Activated B cell treated with CpG ODN at 0.5 μM for 24 hours (primary cell): ENCODE measurements around the gene SEMA3C. TPM values are rescaled to one million over a fixed set of nuclear protein-coding genes. Genes with fewer than 3 reads are reported as not detected.

Experiments used
- ATAC-seq: fragments of 200-7000 bp; cut with Tn5 transposase; one replicate; pipeline ENCODE4 v1.10.0; 2021; ENCODE audit warnings: low read depth, mild to moderate bottlenecking, moderate library complexity
- CTCF ChIA-PET: fragments of 350-600 bp; sonication (Branson Sonifier 250); formaldehyde crosslinking; loops from one replicate; lab custom pipeline; 2021; ENCODE audit warnings: antibody characterized with exemption; lab: Charles Lee
- POLR2A ChIA-PET: fragments of 350-600 bp; sonication (Branson Sonifier 250); formaldehyde crosslinking; loops from one replicate; lab custom pipeline; 2021; ENCODE audit warnings: antibody characterized with exemption; lab: Charles Lee
- DNase-seq: peaks from one replicate; pipeline ENCODE4 v3.0.0; 2022
- H3K27ac Mint-ChIP-seq: one replicate; pipeline ENCODE4 v1.8.0; 2020; ENCODE audit warnings: mixed read lengths
- H3K27me3 Mint-ChIP-seq: one replicate; pipeline ENCODE4 v1.8.0; 2021; ENCODE audit warnings: mixed read lengths
- H3K36me3 Mint-ChIP-seq: one replicate; pipeline ENCODE4 v1.8.0; 2021; ENCODE audit warnings: low read depth, mixed read lengths
- H3K4me1 Mint-ChIP-seq: one replicate; pipeline ENCODE4 v1.8.0; 2021; ENCODE audit warnings: mixed read lengths
- H3K4me3 Mint-ChIP-seq: one replicate; pipeline ENCODE4 v1.8.0; 2020; ENCODE audit warnings: mild to moderate bottlenecking, mixed read lengths
- H3K9me3 Mint-ChIP-seq: one replicate; pipeline ENCODE4 v1.8.0; 2020; ENCODE audit warnings: mixed read lengths
- CTCF ChIP-seq: fragments of 200-600 bp; IDR thresholded peaks from one replicate; pipeline ENCODE4 v1.8.0; 2022; ENCODE audit warnings: antibody characterized with exemption, mild to moderate bottlenecking
- intact Hi-C: fragments of 100-400 bp; cut with micrococcal nuclease; formaldehyde crosslinking; loops from one replicate; pipeline ENCODE4 v1.15.1; 2024
- total RNA-seq: library from RNA; stranded (reverse); gene quantifications from 2 replicates; pipeline ENCODE4 v1.2.3, GENCODE V29; 2022

SEMA3C gene
- total RNA-seq, 1 donor from 2014 or later = not detected

DNA sequence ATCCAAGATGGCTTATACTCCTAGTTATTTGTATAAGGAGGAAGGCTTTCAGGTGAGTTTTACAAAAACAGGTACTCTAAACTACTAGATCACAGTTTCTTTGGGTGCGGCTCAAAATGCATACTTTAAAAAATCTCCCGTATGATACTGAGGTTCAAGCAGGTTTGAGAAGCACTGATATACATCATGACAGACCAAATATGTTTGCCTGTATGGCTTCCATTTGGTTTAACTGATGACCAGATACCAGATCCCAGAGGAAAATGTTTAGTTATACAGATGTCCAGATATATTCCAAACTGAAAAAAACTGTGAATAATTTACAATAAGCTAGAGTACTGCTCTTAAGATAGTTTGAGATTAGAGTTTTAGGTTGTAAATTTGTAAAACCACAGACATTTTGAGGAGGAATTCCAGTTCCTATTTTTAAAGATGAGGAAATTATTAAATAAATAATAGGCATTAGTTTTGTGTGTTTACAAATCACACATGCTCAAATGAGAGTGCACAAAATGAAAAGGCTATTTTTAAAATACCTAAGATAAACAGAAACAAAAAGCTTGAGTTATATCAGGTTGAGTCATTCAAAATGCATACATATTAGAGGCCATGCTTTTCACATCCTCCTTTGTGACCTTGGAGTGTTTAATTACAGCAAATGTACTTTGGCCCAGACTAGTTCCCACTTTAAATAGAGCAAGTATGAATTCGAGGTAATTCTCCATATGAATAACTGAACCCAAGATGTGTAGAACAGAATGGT is 60.5 kb downstream of the SEMA3C start:
- H3K4me1 Mint-ChIP-seq = no peaks in the 10 kb centered on the region
- H3K27me3 Mint-ChIP-seq = no peaks in the 10 kb centered on the region
- CTCF ChIA-PET = no interaction called here
- ATAC-seq (no peak), DNase-seq (no peak)
- intact Hi-C loops = no loop called here
- no peak for TF ChIP-seq CTCF
- POLR2A ChIA-PET = no interaction called here
- peaks cover 2% of the 10 kb centered on the region for H3K9me3 Mint-ChIP-seq
- no peaks in the 10 kb centered on the region for H3K36me3 Mint-ChIP-seq
- H3K27ac Mint-ChIP-seq = no peak overlapping the region
- no peak overlapping the region for H3K4me3 Mint-ChIP-seq

DNA sequence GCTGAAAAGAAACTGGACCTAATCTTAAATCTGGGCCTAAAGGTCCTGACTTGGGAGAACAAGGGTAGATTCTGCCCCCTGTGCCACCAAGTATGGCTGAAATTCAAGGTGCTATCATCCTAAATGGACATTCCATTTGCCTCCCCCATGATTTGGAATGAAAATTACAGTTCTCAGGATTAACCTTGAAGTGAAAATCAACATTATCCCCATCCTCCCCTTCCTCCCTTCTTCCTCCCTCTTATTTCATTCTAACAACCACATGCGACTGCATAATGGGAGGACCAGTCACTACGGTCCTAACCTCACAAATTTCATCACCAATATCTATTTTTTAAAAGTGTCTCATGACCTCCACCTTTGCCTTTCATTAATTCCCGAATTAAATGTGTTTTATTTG is 62.1 kb downstream of the SEMA3C start:
- H3K4me1 Mint-ChIP-seq = no peaks in the 10 kb centered on the region
- DNase-seq (no peak), ATAC-seq (no peak)
- no peak overlapping the region for H3K4me3 Mint-ChIP-seq
- H3K27me3 Mint-ChIP-seq = no peaks in the 10 kb centered on the region
- no peak overlapping the region for H3K27ac Mint-ChIP-seq
- CTCF ChIA-PET = no interaction called here
- POLR2A ChIA-PET = no interaction called here
- intact Hi-C loops = no loop called here
- peaks cover 2% of the 10 kb centered on the region for H3K9me3 Mint-ChIP-seq
- TF ChIP-seq CTCF = no peak
- no peaks in the 10 kb centered on the region for H3K36me3 Mint-ChIP-seq

DNA sequence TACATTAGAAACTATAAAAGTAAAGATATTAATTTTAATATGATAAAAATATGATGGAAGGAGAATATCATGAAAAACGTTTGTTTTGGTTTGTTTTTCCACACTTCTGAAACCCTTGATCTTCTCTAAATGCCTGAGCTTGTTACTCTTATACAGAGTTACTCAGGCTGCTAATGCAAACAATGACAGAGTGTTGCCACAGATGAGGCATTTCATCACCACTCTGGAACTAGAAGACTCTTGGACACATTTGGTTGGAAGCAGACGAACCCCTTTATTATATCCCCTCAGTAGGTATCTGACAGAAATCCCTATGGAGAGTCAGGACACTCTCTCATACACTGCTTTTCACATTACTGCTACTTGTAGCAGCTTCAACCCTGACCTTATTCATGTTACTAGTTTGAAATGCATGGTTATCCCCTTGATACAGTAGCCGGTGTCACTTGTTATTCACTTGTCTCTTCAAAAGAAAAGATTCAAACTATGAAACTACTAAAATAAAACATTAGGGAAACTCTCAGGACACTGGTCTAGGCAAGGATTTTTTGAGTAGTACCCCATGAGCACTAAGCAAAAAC is 66.9 kb downstream of the SEMA3C start:
- intact Hi-C loops = no loop called here

DNA sequence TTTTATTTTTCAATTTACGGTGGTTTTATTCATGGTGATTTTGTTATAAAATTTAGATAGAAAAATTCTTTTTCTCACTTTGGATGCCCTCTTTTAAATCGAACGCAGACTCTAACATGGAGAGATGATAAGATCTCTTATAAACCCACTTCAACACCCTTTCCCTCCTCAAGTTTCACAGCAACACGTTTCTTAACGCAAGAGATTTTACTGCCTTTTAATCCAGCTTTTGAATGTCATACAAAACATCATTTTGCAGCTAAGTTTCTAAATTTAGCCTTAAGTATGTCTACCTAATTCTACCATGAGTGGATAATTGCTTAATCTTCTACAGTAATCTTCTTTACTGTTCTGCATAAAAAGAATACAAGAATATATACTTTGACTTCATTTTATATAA is 70.0 kb downstream of the SEMA3C start:
- DNase-seq (no peak), ATAC-seq (no peak)
- POLR2A ChIA-PET = no interaction called here
- H3K36me3 Mint-ChIP-seq = no peaks in the 10 kb centered on the region
- no peak overlapping the region for H3K27ac Mint-ChIP-seq
- no peak for TF ChIP-seq CTCF
- H3K9me3 Mint-ChIP-seq = no peaks in the 10 kb centered on the region
- H3K4me1 Mint-ChIP-seq = no peaks in the 10 kb centered on the region
- no peak overlapping the region for H3K4me3 Mint-ChIP-seq
- CTCF ChIA-PET = no interaction called here
- no peaks in the 10 kb centered on the region for H3K27me3 Mint-ChIP-seq
- intact Hi-C loops = no loop called here

More for the DNA sequence above, 66.9 kb downstream of the SEMA3C start:
- peaks cover 2% of the 10 kb centered on the region for H3K9me3 Mint-ChIP-seq
- no peaks in the 10 kb centered on the region for H3K36me3 Mint-ChIP-seq
- no peak for TF ChIP-seq CTCF
- ChIA-PET CTCF (no interaction called here), POLR2A (no interaction called here)
- H3K27me3 Mint-ChIP-seq = no peaks in the 10 kb centered on the region
- no peak for DNase-seq
- no peak for ATAC-seq
- H3K4me1 Mint-ChIP-seq = no peaks in the 10 kb centered on the region
- H3K4me3 Mint-ChIP-seq = no peak overlapping the region
- no peak overlapping the region for H3K27ac Mint-ChIP-seq

DNA sequence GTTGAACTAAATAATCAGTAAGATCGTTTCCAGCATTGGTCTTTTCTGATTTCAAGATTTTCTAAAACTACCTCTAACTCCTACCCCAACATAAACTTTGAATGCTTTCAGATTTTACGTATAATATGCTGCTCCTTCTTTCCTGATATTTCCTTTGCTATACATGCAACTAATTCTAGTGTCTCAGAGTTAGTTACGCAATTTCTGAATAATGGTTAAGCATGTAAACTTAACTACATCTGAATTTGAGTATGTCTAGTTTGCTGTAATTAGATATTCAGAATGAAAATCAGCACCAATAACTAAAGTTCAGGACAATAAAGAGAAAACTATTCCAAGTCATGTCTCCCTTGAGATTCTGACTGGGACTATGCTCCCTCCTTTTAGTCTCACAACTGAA is 71.0 kb downstream of the SEMA3C start:
- ChIA-PET POLR2A (no interaction called here), CTCF (no interaction called here)
- no peak for TF ChIP-seq CTCF
- H3K27ac Mint-ChIP-seq = no peak overlapping the region
- intact Hi-C loops = no loop called here
- DNase-seq = no peak
- H3K4me3 Mint-ChIP-seq = no peak overlapping the region
- no peak for ATAC-seq
- no peaks in the 10 kb centered on the region for H3K9me3 Mint-ChIP-seq
- no peaks in the 10 kb centered on the region for H3K36me3 Mint-ChIP-seq
- H3K27me3 Mint-ChIP-seq = no peaks in the 10 kb centered on the region
- no peaks in the 10 kb centered on the region for H3K4me1 Mint-ChIP-seq
